Upper lobe of left lung (tissue), 4 donors: ENCODE results near the gene RIPK1.

Source experiments
- EP300 ChIP-seq, 4 donors: sonication (generic); formaldehyde crosslinking; IDR thresholded peaks; one replicate each; pipeline ENCODE4 v1.5.1; 2017; ENCODE audit warnings: antibody characterized with exemption in 4 of 4, control low read depth in 2 of 4
- POLR2A ChIP-seq, 4 donors: fragments of 450-650 bp; IDR thresholded peaks; one replicate each; pipeline ENCODE4 v1.5.1; 2016 to 2017; ENCODE audit warnings: antibody characterized with exemption in 4 of 4, mild to moderate bottlenecking in 2 of 4
- TF ChIP-seq, protein P1 (sequence below), 6 experiments: fragments of 450-650 bp in 4 of 6; fragments of 200-600 bp in 2 of 6; sonication (generic) in 2 of 6; IDR thresholded peaks; one replicate each; pipeline ENCODE4 v1.5.1; 2016 to 2019; ENCODE audit warnings: antibody characterized with exemption in 6 of 6

- TF ChIP-seq, protein P1, sequence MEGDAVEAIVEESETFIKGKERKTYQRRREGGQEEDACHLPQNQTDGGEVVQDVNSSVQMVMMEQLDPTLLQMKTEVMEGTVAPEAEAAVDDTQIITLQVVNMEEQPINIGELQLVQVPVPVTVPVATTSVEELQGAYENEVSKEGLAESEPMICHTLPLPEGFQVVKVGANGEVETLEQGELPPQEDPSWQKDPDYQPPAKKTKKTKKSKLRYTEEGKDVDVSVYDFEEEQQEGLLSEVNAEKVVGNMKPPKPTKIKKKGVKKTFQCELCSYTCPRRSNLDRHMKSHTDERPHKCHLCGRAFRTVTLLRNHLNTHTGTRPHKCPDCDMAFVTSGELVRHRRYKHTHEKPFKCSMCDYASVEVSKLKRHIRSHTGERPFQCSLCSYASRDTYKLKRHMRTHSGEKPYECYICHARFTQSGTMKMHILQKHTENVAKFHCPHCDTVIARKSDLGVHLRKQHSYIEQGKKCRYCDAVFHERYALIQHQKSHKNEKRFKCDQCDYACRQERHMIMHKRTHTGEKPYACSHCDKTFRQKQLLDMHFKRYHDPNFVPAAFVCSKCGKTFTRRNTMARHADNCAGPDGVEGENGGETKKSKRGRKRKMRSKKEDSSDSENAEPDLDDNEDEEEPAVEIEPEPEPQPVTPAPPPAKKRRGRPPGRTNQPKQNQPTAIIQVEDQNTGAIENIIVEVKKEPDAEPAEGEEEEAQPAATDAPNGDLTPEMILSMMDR (IDR thresholded peaks at IDR 0.05), result no peak
- TF ChIP-seq EP300 (IDR thresholded peaks at IDR 0.05) (no peak), POLR2A (IDR thresholded peaks at IDR 0.05) (no peak)
Measured at GRCh38 chr6:3026791-3027626, 41.3 kb upstream of the RIPK1 start.
